ENCODE measurements around the gene RPRD1B. TPM values are rescaled to one million over a fixed set of nuclear protein-coding genes. Genes with fewer than 3 reads are reported as not detected.

The RPRD1B gene
- total RNA-seq, 1 experiment from 2014 or later: 112 TPM

GRCh38 chr20:38109591-38110524 lies 76.3 kb downstream of the RPRD1B start:
- POLR2A ChIA-PET: interaction anchor here (0.6 to 1.5 kb wide), 5 partner anchors 8 to 831 kb away, joined by 3 to 10 read pairs (median 4); partner anchors contain the start of genes RPRD1B and TTI1

DNA sequence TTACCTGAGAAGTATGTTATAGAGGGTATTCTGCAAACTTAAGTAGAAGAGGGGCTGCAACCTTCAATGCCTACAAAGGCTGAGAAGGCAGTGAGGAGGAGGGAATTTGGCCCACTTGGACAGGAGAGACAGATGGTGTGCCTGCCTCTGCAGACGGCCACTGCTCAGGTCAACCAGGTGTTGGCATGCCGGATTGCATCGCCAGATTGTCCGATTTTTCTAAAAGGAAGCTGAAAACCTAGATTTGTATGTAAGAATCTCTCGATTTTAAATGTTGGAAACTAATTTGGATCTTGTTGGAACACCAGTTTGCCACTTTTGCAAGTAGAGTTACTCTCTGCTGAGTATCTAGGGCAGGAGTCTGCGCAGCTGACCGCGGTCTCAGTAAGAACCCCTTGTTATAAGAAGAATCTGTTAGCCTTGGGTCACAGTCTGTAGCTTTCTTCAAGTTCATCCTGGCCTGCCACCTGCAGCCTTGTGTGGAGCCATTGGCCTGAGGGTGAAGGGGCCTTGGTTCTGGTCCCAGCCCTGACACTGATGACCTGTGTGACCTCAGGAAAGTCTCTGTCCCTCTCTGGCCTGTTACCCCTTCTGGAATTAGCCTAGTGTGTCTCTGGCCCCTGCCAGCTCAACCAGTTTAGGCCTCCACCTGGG lies 77.1 kb downstream of the RPRD1B start:
- no peaks in the 10 kb centered on the region for H3K27me3 Mint-ChIP-seq (ENCODE audit: insufficient read depth, unreplicated experiment)
- peaks cover 54% of the 10 kb centered on the region for H3K4me1 Mint-ChIP-seq (ENCODE audit: low read depth, unreplicated experiment)
- BruUV-seq (replicated peaks): TSS peak; percentile 75
- CTCF ChIA-PET: interaction anchor here (0.9 to 2.4 kb wide), 11 partner anchors 12 to 211 kb away, joined by 3 to 13 read pairs (median 6); no protein-coding TSS in a partner anchor
- DNase-seq: no peak
- Histone ChIP-seq H3K27me3 (replicated peaks; ENCODE audit: control insufficient read depth, insufficient read depth, low read length) (no peaks in the 10 kb centered on the region), H3K4me1 (peaks cover 56% of the 10 kb centered on the region), H3K36me3 (ENCODE audit: control insufficient read depth, insufficient read depth, low read length) (no peaks in the 10 kb centered on the region), H3K4me3 (ENCODE audit: low read depth, low read length) (no peak overlapping the region), H3K9me3 (no peaks in the 10 kb centered on the region)
- H3K27ac Mint-ChIP-seq (ENCODE audit: unreplicated experiment): peak overlapping the region; percentile 10
- no peak for TF ChIP-seq CTCF (IDR thresholded peaks at IDR 0.05; ENCODE audit: insufficient read depth in 1 of 2, low read depth in 1 of 2, low read length in 1 of 2, severe bottlenecking in 1 of 2, unreplicated experiment in 1 of 2)
- peaks cover 20% of the 10 kb centered on the region for H3K36me3 Mint-ChIP-seq (ENCODE audit: insufficient read depth, unreplicated experiment)
- intact Hi-C loops (cut with micrococcal nuclease; ENCODE audit: unreplicated experiment): loop anchor here (1.0 to 2.0 kb wide), 4 partner anchors 13 to 37 kb away; no protein-coding TSS in a partner anchor
- H3K9me3 Mint-ChIP-seq (ENCODE audit: unreplicated experiment): no peaks in the 10 kb centered on the region
- POLR2A ChIA-PET: interaction anchor here (0.9 to 1.5 kb wide), 3 partner anchors 12 to 77 kb away, joined by 4 to 10 read pairs (median 6); partner anchors contain the start of genes RPRD1B and TTI1
- H3K4me3 Mint-ChIP-seq (ENCODE audit: unreplicated experiment): peak overlapping the region; percentile 19

More at GRCh38 chr20:38109591-38110524, 76.3 kb downstream of the RPRD1B start:
- TSS peak; percentile 82 for BruUV-seq (replicated peaks)
- peak overlapping the region; percentile 19 for H3K4me3 Mint-ChIP-seq (ENCODE audit: unreplicated experiment)
- no peaks in the 10 kb centered on the region for H3K27me3 Mint-ChIP-seq (ENCODE audit: insufficient read depth, unreplicated experiment)
- peak; percentile 93 for DNase-seq
- Histone ChIP-seq H3K4me3 (ENCODE audit: low read depth, low read length) (no peak overlapping the region), H3K4me1 (peaks cover 56% of the 10 kb centered on the region), H3K27me3 (replicated peaks; ENCODE audit: control insufficient read depth, insufficient read depth, low read length) (no peaks in the 10 kb centered on the region), H3K36me3 (ENCODE audit: control insufficient read depth, insufficient read depth, low read length) (no peaks in the 10 kb centered on the region), H3K9me3 (no peaks in the 10 kb centered on the region)
- peaks cover 48% of the 10 kb centered on the region for H3K4me1 Mint-ChIP-seq (ENCODE audit: low read depth, unreplicated experiment)
- peaks cover 20% of the 10 kb centered on the region for H3K36me3 Mint-ChIP-seq (ENCODE audit: insufficient read depth, unreplicated experiment)
- TF ChIP-seq CTCF (IDR thresholded peaks at IDR 0.05; ENCODE audit: insufficient read depth in 1 of 2, low read depth in 1 of 2, low read length in 1 of 2, severe bottlenecking in 1 of 2, unreplicated experiment in 1 of 2): no peak
- peak overlapping the region; percentile 10 for H3K27ac Mint-ChIP-seq (ENCODE audit: unreplicated experiment)
- no peaks in the 10 kb centered on the region for H3K9me3 Mint-ChIP-seq (ENCODE audit: unreplicated experiment)
- intact Hi-C loops (cut with micrococcal nuclease; ENCODE audit: unreplicated experiment): loop anchor here (1.0 to 2.0 kb wide), 4 partner anchors 13 to 37 kb away; no protein-coding TSS in a partner anchor
- CTCF ChIA-PET: interaction anchor here (0.8 to 2.4 kb wide), 14 partner anchors 13 to 336 kb away, joined by 3 to 13 read pairs (median 4); partner anchors contain the start of gene TGM2
